ENCODE results near the gene CREB5.

GRCh38 chr7:28551331-28551730 is 139.0 kb downstream of the CREB5 start:
- no peak for TF ChIP-seq POLR2A (IDR thresholded peaks at IDR 0.05; ENCODE audit: low read depth, low read length)
- no peak for TF ChIP-seq POLR2AphosphoS5 (IDR thresholded peaks at IDR 0.05; ENCODE audit: low read depth, low read length)

Data from GM12892 (cell line).